ENCODE results near the gene TMEM238. TPM values are rescaled to one million over a fixed set of nuclear protein-coding genes. Genes with fewer than 3 reads are reported as not detected.

The TMEM238 gene
- total and polyA plus RNA-seq, 10 of the 15 experiments (the other 5 are each of a cell fraction or from before 2014, with no cell fraction given), result 0.05 to 16.9 (median 0.58) TPM; not detected in 1

DNA sequence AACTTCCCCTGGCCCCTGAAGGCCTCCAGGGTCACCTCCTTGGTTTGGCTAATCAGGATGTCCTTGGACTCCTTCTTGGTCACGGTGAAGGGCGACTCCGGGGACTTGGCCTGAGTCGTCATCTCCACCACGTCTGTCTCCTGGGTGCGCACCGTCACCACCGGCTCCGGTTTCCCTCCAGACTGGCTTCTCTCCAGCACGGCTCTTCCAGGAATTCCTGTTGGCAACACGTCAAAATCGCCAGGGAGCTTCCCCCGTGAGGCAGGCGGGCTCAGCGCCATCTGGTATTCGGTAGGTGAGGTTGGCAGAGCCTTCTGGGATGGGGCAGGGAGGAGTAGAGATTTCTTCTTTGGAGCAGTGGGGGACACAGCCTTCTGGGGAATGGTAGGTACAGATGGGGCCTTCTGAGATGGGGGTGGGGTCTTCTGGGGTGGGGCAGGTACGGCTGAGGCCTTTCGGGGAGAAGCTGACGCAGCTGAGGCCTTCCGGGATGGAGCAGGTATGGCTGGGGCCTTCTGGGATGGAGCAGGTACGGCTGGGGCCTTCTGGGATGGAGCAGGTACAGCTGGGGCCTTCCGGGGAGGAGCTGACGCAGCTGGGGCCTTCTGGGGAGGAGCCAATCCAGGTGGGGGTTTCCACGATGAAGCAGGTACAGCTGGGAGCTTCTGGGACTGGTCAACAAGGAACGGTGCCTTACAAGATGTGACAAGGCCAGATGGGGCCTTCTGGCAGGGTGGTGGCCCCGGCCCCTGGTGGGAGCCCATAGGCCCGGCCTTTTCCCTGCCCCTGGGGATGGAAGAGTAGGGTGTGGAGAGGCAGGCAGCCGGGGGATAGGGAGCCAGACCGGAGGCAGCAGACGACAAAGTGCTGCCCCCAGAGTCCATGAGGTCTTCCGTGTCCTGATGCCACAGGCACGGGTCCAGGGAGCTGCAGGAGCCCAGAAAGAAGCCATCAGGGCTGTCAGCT, 24.9 kb downstream of the TMEM238 start:
- H2AFZ ChIP-seq (ENCODE audit: control insufficient read depth, low read depth, low read length), result no peak overlapping the region
- SMC1A ChIA-PET (ENCODE audit: uncharacterized antibody, unreplicated experiment), result no interaction called here
- in situ Hi-C loops (cut with MboI) (no loop called here), intact Hi-C loops (cut with micrococcal nuclease; ENCODE audit: unreplicated experiment) (no loop called here)
- RAD21 ChIA-PET (ENCODE audit: unreplicated experiment), result interaction anchor here (1.3 kb wide), 1 partner anchor 20 kb away, joined by 3 read pairs; the partner anchor contains the start of gene KMT5C
- H3K9ac ChIP-seq (ENCODE audit: control insufficient read depth, insufficient read depth, low read length), result no peak overlapping the region
- POLR2A ChIA-PET, result interaction anchor here (0.7 kb wide), 1 partner anchor 34 kb away, joined by 4 read pairs; the partner anchor contains the start of gene TMEM150B
- 43% methylated on average over 28 of the region's 32 CpGs for WGBS (ENCODE audit: insufficient coverage, insufficient replicate concordance, low lambda C conversion rate, missing lambda C conversion rate)
- no TSS peak for BruUV-seq (replicated peaks)
- H3K9me3 ChIP-seq (replicated peaks; ENCODE audit: control insufficient read depth, insufficient read depth, low read length), result no peaks in the 10 kb centered on the region
- H3K27me3 ChIP-seq (replicated peaks in 1 of 2; ENCODE audit: control insufficient read depth in 2 of 2, insufficient read depth in 2 of 2, low read length in 1 of 2), result peaks cover 0 to 6% of the 10 kb centered on the region in 2 experiments; a peak in 3 of 4 replicates
- ATAC-seq, result no peak; the same call in 2 of the 3 replicates
- no peak overlapping the region for H3K4me2 ChIP-seq (ENCODE audit: control insufficient read depth, insufficient read depth)
- FAIRE-seq, result no peak
- H3K79me2 ChIP-seq (ENCODE audit: control insufficient read depth, insufficient read depth, low read length), result no peaks in the 10 kb centered on the region
- no peak overlapping the region for H3K27ac ChIP-seq (ENCODE audit: control insufficient read depth, insufficient read depth)
- H3K36me3 ChIP-seq (ENCODE audit: control insufficient read depth in 2 of 2, insufficient read depth in 2 of 2, low read length in 1 of 2), result no peaks in the 10 kb centered on the region
- no peak for DNase-seq (ENCODE audit: low read depth, low spot score)
- no peak for TF ChIP-seq FOXK2 (IDR thresholded peaks at IDR 0.05)
- CTCF ChIA-PET, result no interaction called here
- H3K4me1 ChIP-seq (ENCODE audit: control insufficient read depth, insufficient read depth, low read length), result no peaks in the 10 kb centered on the region
- H3K4me3 ChIP-seq, result no peak overlapping the region
- H4K20me1 ChIP-seq (ENCODE audit: control insufficient read depth, insufficient read depth), result no peaks in the 10 kb centered on the region

GRCh38 chr19:55358493-55358892, 25.6 kb downstream of the TMEM238 start:
- Histone ChIP-seq H3K4me1 (ENCODE audit: control insufficient read depth, insufficient read depth, low read length) (no peaks in the 10 kb centered on the region), H3K9ac (ENCODE audit: control insufficient read depth, insufficient read depth, low read length) (no peak overlapping the region), H2AFZ (ENCODE audit: control insufficient read depth, low read depth, low read length) (no peak overlapping the region), H3K36me3 (ENCODE audit: control insufficient read depth in 2 of 2, insufficient read depth in 2 of 2, low read length in 1 of 2) (no peaks in the 10 kb centered on the region), H4K20me1 (ENCODE audit: control insufficient read depth, insufficient read depth) (no peaks in the 10 kb centered on the region), H3K9me3 (replicated peaks; ENCODE audit: control insufficient read depth, insufficient read depth, low read length) (no peaks in the 10 kb centered on the region), H3K4me3 (no peak overlapping the region), H3K4me2 (ENCODE audit: control insufficient read depth, insufficient read depth) (no peak overlapping the region), H3K27me3 (replicated peaks in 1 of 2; ENCODE audit: control insufficient read depth in 2 of 2, insufficient read depth in 2 of 2, low read length in 1 of 2) (peaks cover 0 to 8% of the 10 kb centered on the region in 2 experiments; a peak in 3 of 4 replicates), H3K79me2 (ENCODE audit: control insufficient read depth, insufficient read depth, low read length) (no peaks in the 10 kb centered on the region), H3K27ac (ENCODE audit: control insufficient read depth, insufficient read depth) (no peak overlapping the region)
- CTCF ChIA-PET, result no interaction called here
- FAIRE-seq, result no peak
- TF ChIP-seq SMAD1 (IDR thresholded peaks at IDR 0.05; ENCODE audit: low read depth, partially characterized antibody), result no peak
- no peak for TF ChIP-seq MEF2A (IDR thresholded peaks at IDR 0.05; ENCODE audit: insufficient read depth, low read depth, low read length)
- TF ChIP-seq TCF12 (IDR thresholded peaks at IDR 0.05; ENCODE audit: low read depth, low read length), result no peak
- no peak for TF ChIP-seq RUNX3 (IDR thresholded peaks at IDR 0.05; ENCODE audit: low read length)
- no peak for TF ChIP-seq CHD1 (IDR thresholded peaks at IDR 0.05; ENCODE audit: low read depth, low read length)
- TF ChIP-seq EZH2 (IDR thresholded peaks at IDR 0.05; ENCODE audit: borderline replicate concordance, control insufficient read depth, low read depth, low read length), result no peak
- TF ChIP-seq MEF2B (IDR thresholded peaks at IDR 0.05; ENCODE audit: partially characterized antibody, poor library complexity, severe bottlenecking), result no peak
- TF ChIP-seq FOXM1 (IDR thresholded peaks at IDR 0.05; ENCODE audit: low read depth, low read length), result no peak
- SMC1A ChIA-PET (ENCODE audit: uncharacterized antibody, unreplicated experiment), result no interaction called here
- 71% methylated on average over 19 of the region's 19 CpGs for whole genome bisulfite sequencing (ENCODE audit: insufficient coverage, insufficient replicate concordance, low lambda C conversion rate, missing lambda C conversion rate)
- no peak for ATAC-seq
- BruUV-seq (replicated peaks), result no TSS peak
- RAD21 ChIA-PET (ENCODE audit: unreplicated experiment), result no interaction called here
- in situ Hi-C loops (cut with MboI) (no loop called here), intact Hi-C loops (cut with micrococcal nuclease; ENCODE audit: unreplicated experiment) (no loop called here)
- POLR2A ChIA-PET, result no interaction called here
- DNase-seq (ENCODE audit: low read depth, low spot score), result no peak
